ENCODE data around the gene HPX.

GRCh38 chr11:6417907-6418556 lies 22.8 kb downstream of the HPX start:
- no peak for TF ChIP-seq EZH2 (IDR thresholded peaks at IDR 0.05)
- TF ChIP-seq, protein P1, sequence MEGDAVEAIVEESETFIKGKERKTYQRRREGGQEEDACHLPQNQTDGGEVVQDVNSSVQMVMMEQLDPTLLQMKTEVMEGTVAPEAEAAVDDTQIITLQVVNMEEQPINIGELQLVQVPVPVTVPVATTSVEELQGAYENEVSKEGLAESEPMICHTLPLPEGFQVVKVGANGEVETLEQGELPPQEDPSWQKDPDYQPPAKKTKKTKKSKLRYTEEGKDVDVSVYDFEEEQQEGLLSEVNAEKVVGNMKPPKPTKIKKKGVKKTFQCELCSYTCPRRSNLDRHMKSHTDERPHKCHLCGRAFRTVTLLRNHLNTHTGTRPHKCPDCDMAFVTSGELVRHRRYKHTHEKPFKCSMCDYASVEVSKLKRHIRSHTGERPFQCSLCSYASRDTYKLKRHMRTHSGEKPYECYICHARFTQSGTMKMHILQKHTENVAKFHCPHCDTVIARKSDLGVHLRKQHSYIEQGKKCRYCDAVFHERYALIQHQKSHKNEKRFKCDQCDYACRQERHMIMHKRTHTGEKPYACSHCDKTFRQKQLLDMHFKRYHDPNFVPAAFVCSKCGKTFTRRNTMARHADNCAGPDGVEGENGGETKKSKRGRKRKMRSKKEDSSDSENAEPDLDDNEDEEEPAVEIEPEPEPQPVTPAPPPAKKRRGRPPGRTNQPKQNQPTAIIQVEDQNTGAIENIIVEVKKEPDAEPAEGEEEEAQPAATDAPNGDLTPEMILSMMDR (IDR thresholded peaks at IDR 0.05): no peak
- TF ChIP-seq EZH2phosphoT487 (IDR thresholded peaks at IDR 0.05): no peak

Measured in neural progenitor cell (in vitro differentiated cells).